HEK293 (cell line): ENCODE results near the gene CPNE8.

Experiments
- ATF2 ChIP-seq: fragments of 450-650 bp; formaldehyde crosslinking; IDR thresholded peaks from 2 replicates; pipeline ENCODE4 v1.5.1; 2016; ENCODE audit warnings: missing biosample characterization, missing genetic modification characterization, low read depth
- BCL11B ChIP-seq: fragments of 450-650 bp; formaldehyde crosslinking; IDR thresholded peaks from 2 replicates; pipeline ENCODE4 v1.5.1; 2016; ENCODE audit warnings: low read depth, missing biosample characterization, missing genetic modification characterization
- CTCF ChIP-seq: fragments of 450-650 bp; formaldehyde crosslinking; IDR thresholded peaks from 2 replicates; pipeline ENCODE4 v1.5.1; 2016; ENCODE audit warnings: missing biosample characterization, missing genetic modification characterization
- YY1 ChIP-seq: fragments of 450-650 bp; formaldehyde crosslinking; IDR thresholded peaks from 2 replicates; pipeline ENCODE4 v1.5.1; 2018; ENCODE audit warnings: missing biosample characterization, missing genetic modification characterization
- ZBTB21 ChIP-seq: fragments of 450-650 bp; formaldehyde crosslinking; IDR thresholded peaks from 2 replicates; pipeline ENCODE4 v1.5.1; 2017; ENCODE audit warnings: missing biosample characterization, missing genetic modification characterization
- ZNF274 ChIP-seq, 2 experiments: fragments of 200-500 bp in 1 of 2; fragments of 450-650 bp in 1 of 2; sonication (Bioruptor generic) in 1 of 2; formaldehyde crosslinking in 1 of 2; IDR thresholded peaks; 2 replicates each; pipeline versions ENCODE4 v1.5.1 to v1.6.1; 2014 to 2016; ENCODE audit warnings: borderline replicate concordance in 1 of 2, inconsistent platforms in 1 of 2, low read length in 1 of 2, missing biosample characterization in 1 of 2, missing genetic modification characterization in 1 of 2
- ZNF292 ChIP-seq: fragments of 450-650 bp; formaldehyde crosslinking; IDR thresholded peaks from 2 replicates; pipeline ENCODE4 v1.5.1; 2016; ENCODE audit warnings: low read depth, missing biosample characterization, missing genetic modification characterization, borderline replicate concordance
- ZNF311 ChIP-seq: fragments of 450-650 bp; formaldehyde crosslinking; IDR thresholded peaks from 2 replicates; pipeline ENCODE4 v1.5.1; 2017; ENCODE audit warnings: missing biosample characterization, missing genetic modification characterization, borderline replicate concordance
- ZNF623 ChIP-seq: fragments of 450-650 bp; formaldehyde crosslinking; IDR thresholded peaks from 2 replicates; pipeline ENCODE4 v1.5.1; 2016; ENCODE audit warnings: missing biosample characterization, missing genetic modification characterization
- ZNF639 ChIP-seq: fragments of 450-650 bp; formaldehyde crosslinking; IDR thresholded peaks from 2 replicates; pipeline ENCODE4 v1.5.1; 2016; ENCODE audit warnings: missing biosample characterization, missing genetic modification characterization
- ZNF660 ChIP-seq: fragments of 450-650 bp; IDR thresholded peaks from 2 replicates; pipeline ENCODE4 v1.5.1; 2018; ENCODE audit warnings: missing biosample characterization, mild to moderate bottlenecking, missing genetic modification characterization
- ZNF747 ChIP-seq: fragments of 450-650 bp; formaldehyde crosslinking; IDR thresholded peaks from 2 replicates; pipeline ENCODE4 v1.5.1; 2016; ENCODE audit warnings: missing biosample characterization, missing genetic modification characterization
- ZXDB ChIP-seq: fragments of 450-650 bp; formaldehyde crosslinking; IDR thresholded peaks from 2 replicates; pipeline ENCODE4 v1.5.1; 2016; ENCODE audit warnings: missing biosample characterization, missing genetic modification characterization
- TF ChIP-seq, protein P1 (sequence below): fragments of 450-650 bp; formaldehyde crosslinking; IDR thresholded peaks from 2 replicates; pipeline ENCODE4 v1.5.1; 2016; ENCODE audit warnings: missing biosample characterization, missing genetic modification characterization

DNA sequence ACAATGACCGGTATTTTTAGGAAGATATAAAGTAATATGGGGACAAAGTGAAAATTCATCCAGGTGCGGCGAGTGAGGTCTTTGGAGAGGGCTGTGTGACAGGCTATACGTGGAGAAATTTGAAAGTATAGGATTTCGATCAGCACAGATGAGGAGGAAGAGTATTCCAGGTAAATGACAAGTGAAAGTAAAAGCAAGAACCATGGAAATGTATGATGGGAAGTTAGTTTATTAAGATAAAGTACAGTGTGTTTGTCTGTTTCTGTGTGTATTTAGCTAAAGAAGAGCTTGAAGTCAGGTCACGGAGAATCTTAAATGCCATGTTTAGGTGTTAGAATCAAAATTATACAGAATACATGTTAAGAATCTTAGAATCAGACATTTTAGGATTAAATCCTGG is 239.0 kb downstream of the CPNE8 start:
- TF ChIP-seq CTCF (no peak), ZNF623 (no peak), ATF2 (tag by site-specific recombination) (no peak), ZNF747 (no peak), ZBTB21 (no peak), ZNF311 (no peak), ZXDB (tag by site-specific recombination) (no peak), YY1 (no peak), ZNF660 (tag by site-specific recombination) (no peak), ZNF639 (tag by site-specific recombination) (no peak), ZNF274 (IDR thresholded peaks at IDR 0.05; ENCODE audit: low read length) (no peak), ZNF274 (tag by site-specific recombination; IDR thresholded peaks at IDR 0.05; ENCODE audit: borderline replicate concordance) (no peak), BCL11B (tag by site-specific recombination) (no peak), ZNF292 (tag by site-specific recombination) (no peak)
- TF ChIP-seq, protein P1, sequence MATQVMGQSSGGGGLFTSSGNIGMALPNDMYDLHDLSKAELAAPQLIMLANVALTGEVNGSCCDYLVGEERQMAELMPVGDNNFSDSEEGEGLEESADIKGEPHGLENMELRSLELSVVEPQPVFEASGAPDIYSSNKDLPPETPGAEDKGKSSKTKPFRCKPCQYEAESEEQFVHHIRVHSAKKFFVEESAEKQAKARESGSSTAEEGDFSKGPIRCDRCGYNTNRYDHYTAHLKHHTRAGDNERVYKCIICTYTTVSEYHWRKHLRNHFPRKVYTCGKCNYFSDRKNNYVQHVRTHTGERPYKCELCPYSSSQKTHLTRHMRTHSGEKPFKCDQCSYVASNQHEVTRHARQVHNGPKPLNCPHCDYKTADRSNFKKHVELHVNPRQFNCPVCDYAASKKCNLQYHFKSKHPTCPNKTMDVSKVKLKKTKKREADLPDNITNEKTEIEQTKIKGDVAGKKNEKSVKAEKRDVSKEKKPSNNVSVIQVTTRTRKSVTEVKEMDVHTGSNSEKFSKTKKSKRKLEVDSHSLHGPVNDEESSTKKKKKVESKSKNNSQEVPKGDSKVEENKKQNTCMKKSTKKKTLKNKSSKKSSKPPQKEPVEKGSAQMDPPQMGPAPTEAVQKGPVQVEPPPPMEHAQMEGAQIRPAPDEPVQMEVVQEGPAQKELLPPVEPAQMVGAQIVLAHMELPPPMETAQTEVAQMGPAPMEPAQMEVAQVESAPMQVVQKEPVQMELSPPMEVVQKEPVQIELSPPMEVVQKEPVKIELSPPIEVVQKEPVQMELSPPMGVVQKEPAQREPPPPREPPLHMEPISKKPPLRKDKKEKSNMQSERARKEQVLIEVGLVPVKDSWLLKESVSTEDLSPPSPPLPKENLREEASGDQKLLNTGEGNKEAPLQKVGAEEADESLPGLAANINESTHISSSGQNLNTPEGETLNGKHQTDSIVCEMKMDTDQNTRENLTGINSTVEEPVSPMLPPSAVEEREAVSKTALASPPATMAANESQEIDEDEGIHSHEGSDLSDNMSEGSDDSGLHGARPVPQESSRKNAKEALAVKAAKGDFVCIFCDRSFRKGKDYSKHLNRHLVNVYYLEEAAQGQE (tag by site-specific recombination) = no peak
